Lower lobe of right lung (tissue), 2 donors: Measurements from ENCODE around the gene IRF1. TPM values are rescaled to one million over a fixed set of nuclear protein-coding genes. Genes with fewer than 3 reads are reported as not detected.
A peak's percentile ranks its signal among the peaks of the same experiment; 100 is the strongest.

Experiments used
- ATAC-seq, 2 donors: fragments of 200-7000 bp; cut with Tn5 transposase; one replicate each; pipeline ENCODE4 v1.9.1; 2020 to 2022; ENCODE audit warnings: mild to moderate bottlenecking in 2 of 2, moderate library complexity in 2 of 2
- DNase-seq: peaks from one replicate; pipeline ENCODE4 v3.0.0-alpha.2; 2020
- H3K27ac ChIP-seq: fragments of 200-600 bp; one replicate; pipeline ENCODE4 v1.8.0; 2022
- H3K27me3 ChIP-seq: fragments of 200-600 bp; one replicate; pipeline ENCODE4 v1.8.0; 2022; ENCODE audit warnings: low read depth
- H3K36me3 ChIP-seq: fragments of 200-600 bp; one replicate; pipeline ENCODE4 v1.8.0; 2022; ENCODE audit warnings: mild to moderate bottlenecking
- H3K4me1 ChIP-seq: fragments of 200-600 bp; one replicate; pipeline ENCODE4 v1.8.0; 2022
- H3K4me3 ChIP-seq: fragments of 200-600 bp; one replicate; pipeline ENCODE4 v1.8.0; 2022; ENCODE audit warnings: mild to moderate bottlenecking
- H3K9me3 ChIP-seq: fragments of 200-600 bp; one replicate; pipeline ENCODE4 v1.8.0; 2022
- intact Hi-C: fragments of 100-400 bp; cut with DNase I; formaldehyde crosslinking; loops from one replicate; pipeline ENCODE4 v1.11.0; 2022
- total RNA-seq: library from RNA; stranded (reverse); fragmentation: NEBNext Ultra II Directional; extraction: Animal tissue kit (Norgen Biotek cat#: 25700); gene quantifications from one replicate; pipeline ENCODE4 v1.2.1, GENCODE V29; 2021
- TF ChIP-seq, protein P1 (sequence below): fragments of 200-600 bp; IDR thresholded peaks from one replicate; pipeline ENCODE4 v1.8.0; 2022; ENCODE audit warnings: antibody characterized with exemption, mild to moderate bottlenecking
- donor health status: DM: no; HTN: yes; CAD: no; lungs with severe emphysema.

Gene IRF1
- total RNA-seq, 1 donor from 2014 or later: 81.2 TPM

DNA sequence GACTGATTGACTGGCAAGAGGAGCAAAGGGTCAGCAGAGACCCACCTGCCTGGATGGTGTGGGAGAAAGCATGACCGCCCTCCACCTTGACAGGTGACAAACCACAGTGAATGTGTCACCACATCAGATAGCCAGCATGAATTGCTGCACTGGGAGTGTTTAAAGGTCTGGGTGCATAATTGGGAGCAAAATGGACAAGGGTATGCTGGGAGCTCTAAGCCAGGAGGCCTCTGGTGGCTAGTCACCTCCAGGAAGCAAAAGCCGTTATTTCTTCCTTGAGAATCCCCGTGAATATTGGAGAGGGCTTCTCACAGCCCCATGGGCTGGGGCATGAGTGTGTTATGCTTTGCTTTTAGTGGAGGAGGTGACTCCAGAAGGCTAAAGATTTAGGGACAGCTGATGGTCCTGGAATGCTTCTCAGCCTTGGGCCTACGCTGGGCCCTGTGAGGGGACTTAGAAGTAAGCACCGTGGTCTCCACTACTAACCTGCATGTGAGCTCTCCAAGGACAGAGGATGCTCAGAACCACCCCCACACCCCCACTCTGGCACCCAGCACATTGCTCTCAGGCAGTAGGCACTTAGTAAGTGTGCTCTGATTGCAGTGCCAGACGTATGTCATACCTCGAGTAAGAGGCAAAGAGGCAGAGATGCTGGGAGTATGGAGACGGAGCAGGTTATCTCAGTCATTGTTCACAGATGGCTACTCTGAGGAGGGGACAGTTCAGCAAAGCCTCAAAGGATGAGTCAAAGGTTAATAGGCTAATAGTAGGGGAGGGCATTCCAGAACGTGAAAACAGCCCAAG, 9.1 kb upstream of the IRF1 start:
- TF ChIP-seq, protein P1, sequence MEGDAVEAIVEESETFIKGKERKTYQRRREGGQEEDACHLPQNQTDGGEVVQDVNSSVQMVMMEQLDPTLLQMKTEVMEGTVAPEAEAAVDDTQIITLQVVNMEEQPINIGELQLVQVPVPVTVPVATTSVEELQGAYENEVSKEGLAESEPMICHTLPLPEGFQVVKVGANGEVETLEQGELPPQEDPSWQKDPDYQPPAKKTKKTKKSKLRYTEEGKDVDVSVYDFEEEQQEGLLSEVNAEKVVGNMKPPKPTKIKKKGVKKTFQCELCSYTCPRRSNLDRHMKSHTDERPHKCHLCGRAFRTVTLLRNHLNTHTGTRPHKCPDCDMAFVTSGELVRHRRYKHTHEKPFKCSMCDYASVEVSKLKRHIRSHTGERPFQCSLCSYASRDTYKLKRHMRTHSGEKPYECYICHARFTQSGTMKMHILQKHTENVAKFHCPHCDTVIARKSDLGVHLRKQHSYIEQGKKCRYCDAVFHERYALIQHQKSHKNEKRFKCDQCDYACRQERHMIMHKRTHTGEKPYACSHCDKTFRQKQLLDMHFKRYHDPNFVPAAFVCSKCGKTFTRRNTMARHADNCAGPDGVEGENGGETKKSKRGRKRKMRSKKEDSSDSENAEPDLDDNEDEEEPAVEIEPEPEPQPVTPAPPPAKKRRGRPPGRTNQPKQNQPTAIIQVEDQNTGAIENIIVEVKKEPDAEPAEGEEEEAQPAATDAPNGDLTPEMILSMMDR: no peak
- H3K27ac ChIP-seq: peak overlapping the region; percentile 69
- intact Hi-C loops: loop anchor here (5.0 kb wide), 1 partner anchor 112 kb away; no protein-coding TSS in a partner anchor
- ATAC-seq (no peak), DNase-seq (no peak)
- H3K4me1 ChIP-seq: peaks cover 58% of the 10 kb centered on the region
- H3K4me3 ChIP-seq: no peak overlapping the region
- H3K27me3 ChIP-seq: no peaks in the 10 kb centered on the region
- H3K9me3 ChIP-seq: no peaks in the 10 kb centered on the region
- H3K36me3 ChIP-seq: no peaks in the 10 kb centered on the region

DNA sequence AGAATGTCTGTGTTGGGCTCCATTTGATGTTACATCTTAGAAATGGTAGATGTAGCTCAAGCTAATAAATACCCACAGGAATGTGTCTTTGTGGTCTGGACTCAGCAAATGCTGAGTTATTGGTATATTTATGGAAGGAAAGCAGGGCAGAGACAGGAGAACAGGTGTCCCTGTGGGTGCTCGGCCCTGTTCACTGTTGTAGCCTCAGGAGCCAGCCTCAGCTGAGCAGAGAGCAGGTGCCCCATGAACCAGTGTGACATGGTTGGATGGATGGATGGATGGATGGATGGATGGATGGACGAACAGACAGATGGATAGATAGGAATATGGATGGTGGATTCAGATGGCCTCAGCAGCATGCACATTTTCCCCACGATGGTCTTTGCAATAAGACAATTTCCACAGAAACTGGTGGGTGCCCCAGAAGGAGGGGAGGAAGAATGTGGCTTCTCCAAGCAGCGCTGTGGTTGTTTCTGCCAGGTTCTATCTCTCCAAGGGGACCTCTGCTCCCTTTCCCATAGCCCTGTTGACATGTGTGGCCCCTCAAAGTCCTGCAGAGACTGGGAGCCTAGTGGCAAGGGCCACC, 8.2 kb upstream of the IRF1 start:
- H3K27ac ChIP-seq: peak overlapping the region; percentile 98
- no peaks in the 10 kb centered on the region for H3K36me3 ChIP-seq
- TF ChIP-seq, protein P1: no peak
- intact Hi-C loops: no loop called here
- H3K9me3 ChIP-seq: no peaks in the 10 kb centered on the region
- no peak for ATAC-seq
- H3K4me1 ChIP-seq: peaks cover 65% of the 10 kb centered on the region
- H3K27me3 ChIP-seq: no peaks in the 10 kb centered on the region
- H3K4me3 ChIP-seq: no peak overlapping the region
- no peak for DNase-seq

DNA sequence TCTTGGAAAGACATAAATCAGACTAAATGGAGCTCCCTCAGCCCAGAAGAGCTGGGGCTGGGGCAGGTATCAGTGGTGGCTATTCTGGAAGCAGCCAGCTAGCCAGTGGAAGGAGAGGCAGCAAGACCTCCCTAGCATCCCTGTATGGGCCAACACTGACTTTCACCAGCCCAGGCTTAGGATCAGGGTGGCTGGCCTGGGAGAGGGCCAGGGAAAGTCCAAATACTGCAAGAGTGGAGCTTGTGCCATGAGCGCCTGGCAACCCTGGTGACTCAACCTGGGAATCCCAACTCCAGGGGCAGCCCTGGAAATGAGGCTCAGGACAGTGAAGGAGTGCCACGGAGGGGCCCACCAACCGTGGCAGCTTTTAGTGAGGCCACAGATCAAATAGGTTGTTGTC, 7.6 kb upstream of the IRF1 start:
- intact Hi-C loops: no loop called here
- no peaks in the 10 kb centered on the region for H3K36me3 ChIP-seq
- ATAC-seq (no peak), DNase-seq (no peak)
- peaks cover 65% of the 10 kb centered on the region for H3K4me1 ChIP-seq
- TF ChIP-seq, protein P1: no peak
- no peak overlapping the region for H3K4me3 ChIP-seq
- peak overlapping the region; percentile 98 for H3K27ac ChIP-seq
- no peaks in the 10 kb centered on the region for H3K9me3 ChIP-seq
- no peaks in the 10 kb centered on the region for H3K27me3 ChIP-seq

DNA sequence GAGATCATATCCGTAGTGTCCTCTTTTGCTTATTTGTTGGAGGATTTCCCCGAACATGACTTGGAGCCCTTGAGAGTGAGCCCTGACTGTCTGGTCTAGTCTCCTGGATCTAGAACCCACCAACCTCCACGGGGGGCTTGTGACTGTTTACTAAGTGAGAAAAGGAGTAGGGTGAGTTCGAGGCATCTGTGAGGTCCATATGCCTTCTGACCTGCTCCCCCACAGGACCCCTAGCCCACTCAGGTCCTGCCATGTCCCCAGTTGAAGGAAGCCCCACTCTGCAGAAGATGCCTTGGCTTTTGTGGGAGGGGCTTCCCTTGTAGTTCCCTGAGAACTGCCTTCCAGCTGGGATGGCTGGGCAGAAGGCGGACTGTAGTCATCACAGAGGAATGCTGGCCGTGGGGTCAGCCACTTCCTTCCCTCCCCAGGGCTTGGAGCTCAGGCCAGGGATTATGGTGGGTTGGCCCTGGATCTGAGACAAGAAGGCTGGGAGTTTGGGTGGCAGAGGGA, 7.0 kb upstream of the IRF1 start:
- peak overlapping the region; percentile 98 for H3K27ac ChIP-seq
- TF ChIP-seq, protein P1: no peak
- no peaks in the 10 kb centered on the region for H3K27me3 ChIP-seq
- no peaks in the 10 kb centered on the region for H3K36me3 ChIP-seq
- DNase-seq (peak; percentile 70), ATAC-seq (peak; percentile 1 to 13)
- no peaks in the 10 kb centered on the region for H3K9me3 ChIP-seq
- peaks cover 60% of the 10 kb centered on the region for H3K4me1 ChIP-seq
- H3K4me3 ChIP-seq: peak overlapping the region; percentile 80
- intact Hi-C loops: no loop called here

DNA sequence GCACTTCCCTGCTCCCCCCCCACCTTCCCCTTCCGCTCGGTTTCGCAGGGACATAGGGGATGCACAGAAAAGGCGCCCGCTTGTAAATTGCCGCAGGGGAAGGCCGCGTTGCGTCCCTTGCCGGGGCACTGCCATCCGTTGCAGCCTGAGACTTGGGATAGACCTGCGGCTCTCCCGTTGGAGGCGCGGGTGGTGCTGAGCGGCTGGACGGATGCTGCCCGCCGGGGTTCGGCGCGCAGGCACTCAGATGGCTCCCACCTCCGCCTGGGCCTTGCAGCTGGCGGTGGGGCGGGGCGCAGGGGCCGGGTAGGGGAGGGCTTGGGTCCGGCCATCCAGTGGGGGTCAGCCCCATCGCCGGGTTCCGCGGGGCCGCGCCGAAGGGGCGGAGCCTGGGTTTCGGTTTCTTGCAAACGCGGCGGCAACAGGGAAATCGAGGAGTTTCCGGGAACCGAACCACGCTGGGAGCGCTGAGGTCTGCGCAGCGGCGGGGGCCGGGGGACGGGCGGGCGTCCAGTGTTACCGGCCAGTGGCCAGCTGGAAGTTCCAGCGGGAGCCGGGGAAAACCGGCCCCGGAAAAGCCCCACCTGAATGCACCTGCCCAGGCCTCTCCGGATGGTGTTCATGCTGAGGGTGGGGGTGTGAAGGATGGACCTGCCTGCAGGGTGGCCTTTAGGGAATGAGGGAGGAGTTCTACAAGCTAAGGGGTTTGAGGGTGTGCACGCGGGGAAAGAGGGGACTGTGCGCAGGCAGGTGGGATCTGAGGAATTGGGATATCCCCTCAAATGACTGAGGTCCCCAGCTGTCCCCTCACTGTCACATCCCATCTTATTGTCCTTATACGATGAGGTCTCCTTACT, 6.3 kb upstream of the IRF1 start:
- intact Hi-C loops: no loop called here
- H3K4me3 ChIP-seq: peak overlapping the region; percentile 80
- ATAC-seq (peak; percentile 84 to 88), DNase-seq (peak; percentile 96)
- no peaks in the 10 kb centered on the region for H3K27me3 ChIP-seq
- H3K27ac ChIP-seq: peak overlapping the region; percentile 98
- H3K4me1 ChIP-seq: peaks cover 60% of the 10 kb centered on the region
- H3K9me3 ChIP-seq: no peaks in the 10 kb centered on the region
- no peaks in the 10 kb centered on the region for H3K36me3 ChIP-seq
- TF ChIP-seq, protein P1: no peak
